H1 (cell line): Measurements from ENCODE around the gene GSTM3. TPM values are rescaled to one million over a fixed set of nuclear protein-coding genes. Genes with fewer than 3 reads are reported as not detected.

Source experiments
- CREB1 ChIP-seq: IDR thresholded peaks from 2 replicates; pipeline ENCODE4 v1.6.1; 2012; ENCODE audit warnings: inconsistent platforms
- JUN ChIP-seq: IDR thresholded peaks from 2 replicates; pipeline ENCODE4 v1.6.1; 2011; ENCODE audit warnings: low read depth, mild to moderate bottlenecking, improper control_type of control experiment, low read length
- NANOG ChIP-seq: IDR thresholded peaks from 2 replicates; pipeline ENCODE4 v1.6.1; 2011; ENCODE audit warnings: low read length, low read depth, mild to moderate bottlenecking, inconsistent platforms; ENCODE audit not compliant: insufficient read depth, poor library complexity, severe bottlenecking
- NRF1 ChIP-seq: IDR thresholded peaks from 2 replicates; pipeline ENCODE4 v1.6.1; 2011; ENCODE audit warnings: mild to moderate bottlenecking, low read depth, low read length, improper control_type of control experiment
- POLR2AphosphoS5 ChIP-seq: IDR thresholded peaks from 2 replicates; pipeline ENCODE4 v1.6.1; 2011; ENCODE audit warnings: low read depth, low read length
- RAD21 ChIP-seq, 2 experiments: IDR thresholded peaks in 1 of 2; conservative IDR thresholded peaks in 1 of 2; 2 replicates each; pipeline ENCODE4 v1.6.1; 2011; ENCODE audit warnings: low read depth in 2 of 2, low read length in 2 of 2, improper control_type of control experiment in 1 of 2, inconsistent platforms in 1 of 2, mild to moderate bottlenecking in 1 of 2, moderate library complexity in 1 of 2
- SIN3A ChIP-seq, 2 experiments: IDR thresholded peaks in 1 of 2; conservative IDR thresholded peaks in 1 of 2; 2 replicates each; pipeline ENCODE4 v1.6.1; 2011 to 2012; ENCODE audit warnings: low read length in 2 of 2, improper control_type of control experiment in 1 of 2, low read depth in 1 of 2, mild to moderate bottlenecking in 1 of 2
- TBP ChIP-seq: IDR thresholded peaks from 2 replicates; pipeline ENCODE4 v1.6.1; 2011; ENCODE audit warnings: low read depth, low read length, improper control_type of control experiment
- ZNF274 ChIP-seq: IDR thresholded peaks from 2 replicates; pipeline ENCODE4 v1.7.0; 2012; ENCODE audit warnings: low read length, borderline replicate concordance; ENCODE audit errors: extremely low read depth
- polyA plus RNA-seq, 7 experiments: library from polyadenylated mRNA; depleted of rRNA in 3 of 7; stranded (reverse) in 5 of 7; unstranded in 2 of 7; fragments of >200 nt in 5 of 7; fragments of 200-250 nt in 2 of 7; gene quantifications; 1 replicate in 5 of 7; 2 replicates in 1 of 7; 4 replicates in 1 of 7; pipeline versions ENCODE4 v1.2.1 to v1.2.3, GENCODE V29; 2011 to 2013; ENCODE audit warnings: missing spikeins in 2 of 7, mixed read lengths in 2 of 7
- total RNA-seq: library from RNA; stranded (reverse); fragmentation: NEBNext Ultra II Directional; extraction: Animal tissue kit (Norgen Biotek cat#: 25700); gene quantifications from 2 replicates; pipeline ENCODE4 v1.2.1, GENCODE V29; 2021
- TF ChIP-seq, protein P1 (sequence below): fragments of 300-600 bp; sonication (generic); IDR thresholded peaks from 2 replicates; pipeline ENCODE4 v1.7.1; 2012; ENCODE audit warnings: low read length, moderate library complexity, mild to moderate bottlenecking, inconsistent platforms; ENCODE audit not compliant: insufficient replicate concordance

The GSTM3 gene
- total and polyA plus RNA-seq, 2 of the 8 experiments (the other 6 are each of a cell fraction or from before 2014, with no cell fraction given) = 2.2 to 5.1 TPM

DNA sequence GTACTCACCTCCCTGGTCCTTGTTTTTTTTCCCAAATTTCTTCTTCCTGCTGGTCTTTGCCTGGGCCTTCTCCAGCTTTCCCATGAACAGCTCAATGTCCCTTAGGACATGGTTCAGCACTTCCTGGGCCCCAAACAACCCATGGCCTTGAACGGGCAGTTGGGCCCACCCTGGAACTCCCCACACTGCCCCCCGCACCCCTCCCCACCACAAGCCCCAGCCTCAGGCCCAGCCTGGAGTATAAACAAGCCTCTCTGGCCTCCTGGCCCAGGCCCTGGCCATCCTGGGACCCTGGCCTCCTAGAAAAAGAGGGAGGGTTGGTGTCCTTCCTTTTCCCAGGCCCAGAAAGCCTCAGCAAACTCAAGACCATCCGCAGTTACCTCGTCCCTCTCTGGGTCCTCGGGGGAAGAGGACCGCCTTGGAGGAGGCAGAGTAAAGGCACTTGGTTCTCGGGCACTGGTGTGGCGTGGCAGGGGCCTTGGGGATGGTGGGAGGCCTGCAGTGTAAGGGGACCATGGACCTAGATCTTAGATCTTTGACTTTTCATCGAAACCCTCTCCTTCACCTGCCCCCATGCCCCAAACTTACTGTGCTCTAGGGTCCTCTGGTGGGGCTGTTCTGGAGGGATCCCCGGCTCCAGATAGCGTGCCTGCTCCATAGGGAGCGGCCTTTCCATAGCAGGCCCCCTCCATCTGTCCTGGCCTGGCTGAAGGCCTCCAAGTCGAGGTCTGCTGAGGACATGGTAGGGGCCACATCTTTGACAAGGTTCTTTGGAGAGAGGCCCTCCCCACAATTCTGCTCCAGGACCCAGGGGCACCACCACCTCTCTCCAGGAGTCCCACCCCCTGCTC is 17.3 kb upstream of the GSTM3 start (continued):
- TF ChIP-seq, protein P1, sequence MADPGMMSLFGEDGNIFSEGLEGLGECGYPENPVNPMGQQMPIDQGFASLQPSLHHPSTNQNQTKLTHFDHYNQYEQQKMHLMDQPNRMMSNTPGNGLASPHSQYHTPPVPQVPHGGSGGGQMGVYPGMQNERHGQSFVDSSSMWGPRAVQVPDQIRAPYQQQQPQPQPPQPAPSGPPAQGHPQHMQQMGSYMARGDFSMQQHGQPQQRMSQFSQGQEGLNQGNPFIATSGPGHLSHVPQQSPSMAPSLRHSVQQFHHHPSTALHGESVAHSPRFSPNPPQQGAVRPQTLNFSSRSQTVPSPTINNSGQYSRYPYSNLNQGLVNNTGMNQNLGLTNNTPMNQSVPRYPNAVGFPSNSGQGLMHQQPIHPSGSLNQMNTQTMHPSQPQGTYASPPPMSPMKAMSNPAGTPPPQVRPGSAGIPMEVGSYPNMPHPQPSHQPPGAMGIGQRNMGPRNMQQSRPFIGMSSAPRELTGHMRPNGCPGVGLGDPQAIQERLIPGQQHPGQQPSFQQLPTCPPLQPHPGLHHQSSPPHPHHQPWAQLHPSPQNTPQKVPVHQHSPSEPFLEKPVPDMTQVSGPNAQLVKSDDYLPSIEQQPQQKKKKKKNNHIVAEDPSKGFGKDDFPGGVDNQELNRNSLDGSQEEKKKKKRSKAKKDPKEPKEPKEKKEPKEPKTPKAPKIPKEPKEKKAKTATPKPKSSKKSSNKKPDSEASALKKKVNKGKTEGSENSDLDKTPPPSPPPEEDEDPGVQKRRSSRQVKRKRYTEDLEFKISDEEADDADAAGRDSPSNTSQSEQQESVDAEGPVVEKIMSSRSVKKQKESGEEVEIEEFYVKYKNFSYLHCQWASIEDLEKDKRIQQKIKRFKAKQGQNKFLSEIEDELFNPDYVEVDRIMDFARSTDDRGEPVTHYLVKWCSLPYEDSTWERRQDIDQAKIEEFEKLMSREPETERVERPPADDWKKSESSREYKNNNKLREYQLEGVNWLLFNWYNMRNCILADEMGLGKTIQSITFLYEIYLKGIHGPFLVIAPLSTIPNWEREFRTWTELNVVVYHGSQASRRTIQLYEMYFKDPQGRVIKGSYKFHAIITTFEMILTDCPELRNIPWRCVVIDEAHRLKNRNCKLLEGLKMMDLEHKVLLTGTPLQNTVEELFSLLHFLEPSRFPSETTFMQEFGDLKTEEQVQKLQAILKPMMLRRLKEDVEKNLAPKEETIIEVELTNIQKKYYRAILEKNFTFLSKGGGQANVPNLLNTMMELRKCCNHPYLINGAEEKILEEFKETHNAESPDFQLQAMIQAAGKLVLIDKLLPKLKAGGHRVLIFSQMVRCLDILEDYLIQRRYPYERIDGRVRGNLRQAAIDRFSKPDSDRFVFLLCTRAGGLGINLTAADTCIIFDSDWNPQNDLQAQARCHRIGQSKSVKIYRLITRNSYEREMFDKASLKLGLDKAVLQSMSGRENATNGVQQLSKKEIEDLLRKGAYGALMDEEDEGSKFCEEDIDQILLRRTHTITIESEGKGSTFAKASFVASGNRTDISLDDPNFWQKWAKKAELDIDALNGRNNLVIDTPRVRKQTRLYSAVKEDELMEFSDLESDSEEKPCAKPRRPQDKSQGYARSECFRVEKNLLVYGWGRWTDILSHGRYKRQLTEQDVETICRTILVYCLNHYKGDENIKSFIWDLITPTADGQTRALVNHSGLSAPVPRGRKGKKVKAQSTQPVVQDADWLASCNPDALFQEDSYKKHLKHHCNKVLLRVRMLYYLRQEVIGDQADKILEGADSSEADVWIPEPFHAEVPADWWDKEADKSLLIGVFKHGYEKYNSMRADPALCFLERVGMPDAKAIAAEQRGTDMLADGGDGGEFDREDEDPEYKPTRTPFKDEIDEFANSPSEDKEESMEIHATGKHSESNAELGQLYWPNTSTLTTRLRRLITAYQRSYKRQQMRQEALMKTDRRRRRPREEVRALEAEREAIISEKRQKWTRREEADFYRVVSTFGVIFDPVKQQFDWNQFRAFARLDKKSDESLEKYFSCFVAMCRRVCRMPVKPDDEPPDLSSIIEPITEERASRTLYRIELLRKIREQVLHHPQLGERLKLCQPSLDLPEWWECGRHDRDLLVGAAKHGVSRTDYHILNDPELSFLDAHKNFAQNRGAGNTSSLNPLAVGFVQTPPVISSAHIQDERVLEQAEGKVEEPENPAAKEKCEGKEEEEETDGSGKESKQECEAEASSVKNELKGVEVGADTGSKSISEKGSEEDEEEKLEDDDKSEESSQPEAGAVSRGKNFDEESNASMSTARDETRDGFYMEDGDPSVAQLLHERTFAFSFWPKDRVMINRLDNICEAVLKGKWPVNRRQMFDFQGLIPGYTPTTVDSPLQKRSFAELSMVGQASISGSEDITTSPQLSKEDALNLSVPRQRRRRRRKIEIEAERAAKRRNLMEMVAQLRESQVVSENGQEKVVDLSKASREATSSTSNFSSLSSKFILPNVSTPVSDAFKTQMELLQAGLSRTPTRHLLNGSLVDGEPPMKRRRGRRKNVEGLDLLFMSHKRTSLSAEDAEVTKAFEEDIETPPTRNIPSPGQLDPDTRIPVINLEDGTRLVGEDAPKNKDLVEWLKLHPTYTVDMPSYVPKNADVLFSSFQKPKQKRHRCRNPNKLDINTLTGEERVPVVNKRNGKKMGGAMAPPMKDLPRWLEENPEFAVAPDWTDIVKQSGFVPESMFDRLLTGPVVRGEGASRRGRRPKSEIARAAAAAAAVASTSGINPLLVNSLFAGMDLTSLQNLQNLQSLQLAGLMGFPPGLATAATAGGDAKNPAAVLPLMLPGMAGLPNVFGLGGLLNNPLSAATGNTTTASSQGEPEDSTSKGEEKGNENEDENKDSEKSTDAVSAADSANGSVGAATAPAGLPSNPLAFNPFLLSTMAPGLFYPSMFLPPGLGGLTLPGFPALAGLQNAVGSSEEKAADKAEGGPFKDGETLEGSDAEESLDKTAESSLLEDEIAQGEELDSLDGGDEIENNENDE = no peak
- TF ChIP-seq JUN (no peak), ZNF274 (no peak), CREB1 (no peak), NRF1 (no peak), RAD21 (IDR thresholded peaks at IDR 0.05 in 1 of 2, conservative IDR thresholded peaks at IDR 0.05 in 1 of 2; ENCODE audit: low read depth in 2 of 2, low read length in 2 of 2) (no peak), NANOG (no peak), POLR2AphosphoS5 (no peak), SIN3A (conservative IDR thresholded peaks at IDR 0.05 in 1 of 2, IDR thresholded peaks at IDR 0.05 in 1 of 2; ENCODE audit: low read depth in 1 of 2, low read length in 2 of 2) (no peak), TBP (no peak)
